HG02884 (cell line): ENCODE results near the gene TMEM18.

ENCODE experiments used
- ATAC-seq: cut with Tn5 transposase; IDR thresholded peaks from one replicate; pipeline ENCODE4 v1.9.1; 2021; ENCODE audit warnings: mild to moderate bottlenecking, moderate library complexity; ENCODE audit not compliant: unreplicated experiment

The TMEM18 gene

DNA sequence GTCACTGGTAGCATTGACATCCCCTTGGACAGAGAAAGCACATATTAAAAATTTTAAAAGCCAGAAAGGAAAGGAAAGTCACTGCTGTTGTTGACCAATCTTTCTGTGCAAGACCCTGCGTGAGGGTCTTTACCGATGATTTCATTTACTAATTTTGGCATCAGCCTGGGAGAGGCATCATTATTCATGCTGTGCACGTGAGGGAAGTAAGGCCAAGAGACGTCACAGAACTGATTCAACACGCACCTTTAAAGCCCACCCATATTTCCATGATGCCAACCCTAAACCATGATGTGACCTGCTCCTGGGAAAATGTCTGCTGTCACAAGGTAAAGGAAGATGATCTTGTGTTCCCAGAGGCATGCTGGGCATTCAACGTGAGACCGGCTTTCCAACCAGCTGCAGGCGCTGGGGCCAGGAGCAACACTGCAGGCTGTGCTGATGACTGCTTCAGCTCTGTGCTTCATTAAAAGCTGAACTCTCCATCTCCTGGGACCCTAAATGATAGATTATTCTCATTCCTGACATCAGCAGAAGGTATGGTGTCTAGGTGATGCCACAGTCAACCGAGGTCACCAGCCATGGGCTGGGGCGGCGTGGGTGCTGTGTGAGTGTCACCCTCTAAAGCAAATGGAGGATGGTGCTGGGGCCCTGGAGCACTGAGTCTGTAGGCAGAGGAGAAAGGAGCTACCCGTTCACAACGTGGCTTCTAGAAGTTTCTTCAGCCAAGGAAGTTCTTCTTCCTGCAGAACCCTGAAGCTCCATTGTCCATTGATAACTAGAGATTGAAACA lies 53.9 kb downstream of the TMEM18 start:
- ATAC-seq = no peak

DNA sequence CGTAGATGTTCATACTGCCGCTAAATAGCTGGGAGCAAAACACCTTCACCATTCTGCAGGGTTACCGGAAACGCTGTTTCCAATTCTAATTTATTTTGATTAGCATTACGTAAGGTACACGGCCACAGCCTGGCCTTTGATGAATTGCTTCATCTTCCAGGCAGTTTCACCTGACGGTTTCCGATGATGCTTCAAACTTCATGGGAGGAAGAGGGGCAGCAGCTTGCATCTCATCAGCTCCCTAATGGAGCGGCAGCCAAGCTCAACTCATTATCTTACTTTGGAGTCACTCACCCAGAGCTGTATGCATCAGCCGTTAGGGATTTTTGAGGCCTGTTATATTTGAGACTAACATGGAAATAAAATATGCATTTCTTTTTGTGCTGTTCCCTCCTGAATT lies 54.8 kb downstream of the TMEM18 start:
- ATAC-seq = no peak

DNA sequence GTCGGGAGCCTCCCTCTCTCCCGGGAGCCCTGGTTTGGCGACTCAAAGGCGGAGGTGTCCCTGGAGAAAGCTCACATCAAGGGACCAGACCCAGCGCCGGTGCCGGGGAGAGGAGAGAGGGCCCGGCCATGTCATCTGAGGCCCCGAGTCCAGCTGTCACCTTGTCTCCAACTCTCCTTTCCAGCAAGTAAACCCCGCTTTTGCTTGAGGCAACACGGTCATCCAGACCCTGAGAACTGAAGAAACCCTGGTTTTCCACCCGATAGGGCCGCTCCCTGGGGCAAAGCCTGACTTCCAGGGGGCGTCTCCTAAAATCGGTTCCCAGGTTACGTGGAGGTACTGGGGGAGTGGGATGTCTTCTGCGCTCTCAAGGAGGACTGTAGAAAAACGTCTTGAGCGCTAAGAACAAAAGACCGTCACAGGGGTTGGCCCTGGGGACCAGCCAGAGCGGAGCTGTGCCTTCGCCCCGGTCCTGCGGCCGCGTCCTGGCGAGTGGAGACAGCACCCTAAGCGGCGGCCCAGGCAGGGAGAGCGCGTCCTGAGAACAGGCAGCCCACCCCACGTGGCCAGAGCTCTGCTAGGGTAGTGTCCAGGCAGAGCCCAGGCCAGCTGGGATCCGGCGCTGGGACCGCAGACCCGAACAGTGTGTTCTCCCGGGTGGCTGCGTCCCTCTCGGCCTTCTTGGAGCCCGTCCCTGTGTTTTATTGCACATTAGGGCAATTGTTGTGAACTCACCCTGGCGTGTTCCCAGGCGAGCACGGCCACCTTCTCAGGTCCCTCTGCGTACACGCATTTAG lies 55.7 kb downstream of the TMEM18 start:
- ATAC-seq = no peak

DNA sequence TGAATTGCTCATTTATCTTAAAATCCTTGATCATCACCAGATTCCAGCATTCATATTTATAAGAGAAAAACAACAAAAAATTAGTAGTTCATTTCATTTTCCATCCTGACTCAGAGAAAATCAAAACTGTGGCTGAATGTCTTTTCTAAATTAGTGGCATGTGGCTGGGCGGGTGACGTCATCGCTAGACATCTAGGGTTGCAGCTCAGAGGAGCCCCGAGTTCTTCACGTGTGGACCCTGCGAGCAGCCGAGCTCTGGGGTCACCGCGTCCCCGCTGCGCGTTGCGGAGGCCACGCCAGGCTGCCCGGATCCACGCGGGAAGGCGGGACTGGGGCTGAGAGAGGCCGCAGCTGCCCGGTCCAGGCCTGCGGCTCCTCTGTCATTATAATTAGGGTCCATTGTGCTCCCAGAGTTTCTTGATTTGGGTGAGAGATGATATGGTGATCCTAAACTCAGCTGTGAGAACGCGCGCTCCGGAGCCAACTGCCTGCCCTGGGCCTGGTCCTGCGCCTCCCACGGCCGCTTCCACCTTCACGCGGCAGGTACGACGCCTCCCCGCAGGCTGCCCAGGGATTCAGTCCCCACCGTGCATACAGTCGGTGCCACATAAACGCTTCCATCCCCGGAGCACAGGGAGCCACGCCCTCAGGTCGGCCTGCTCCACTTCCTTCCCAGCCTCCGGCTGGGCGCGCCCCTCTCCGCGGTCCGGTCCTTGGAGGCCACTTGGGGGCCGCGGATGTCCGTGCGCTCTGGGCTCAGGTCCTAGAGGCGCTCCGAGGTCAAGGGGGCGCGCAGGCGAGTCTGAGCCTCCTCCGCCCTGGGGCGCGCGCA lies 56.5 kb downstream of the TMEM18 start:
- no peak for ATAC-seq

DNA sequence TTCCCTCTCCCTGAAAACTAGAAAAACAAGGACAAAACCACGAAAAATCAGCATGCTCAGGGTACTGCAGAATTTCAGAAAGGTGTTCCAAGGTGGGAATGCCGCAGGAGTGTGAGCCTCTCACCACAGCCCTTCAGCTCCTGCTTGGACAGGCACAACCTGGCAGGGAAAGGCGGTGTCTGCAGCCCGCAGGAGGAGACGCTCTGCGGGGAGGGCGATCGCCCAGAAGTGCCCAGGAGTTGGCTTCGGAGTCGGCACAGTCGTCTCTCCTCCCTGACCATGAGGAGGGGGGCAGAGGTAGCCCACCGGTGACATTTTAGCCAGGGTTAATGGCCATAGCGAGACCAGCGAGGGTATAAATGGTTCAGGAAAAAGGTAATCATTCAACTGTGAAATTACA lies 57.2 kb downstream of the TMEM18 start:
- ATAC-seq = no peak

DNA sequence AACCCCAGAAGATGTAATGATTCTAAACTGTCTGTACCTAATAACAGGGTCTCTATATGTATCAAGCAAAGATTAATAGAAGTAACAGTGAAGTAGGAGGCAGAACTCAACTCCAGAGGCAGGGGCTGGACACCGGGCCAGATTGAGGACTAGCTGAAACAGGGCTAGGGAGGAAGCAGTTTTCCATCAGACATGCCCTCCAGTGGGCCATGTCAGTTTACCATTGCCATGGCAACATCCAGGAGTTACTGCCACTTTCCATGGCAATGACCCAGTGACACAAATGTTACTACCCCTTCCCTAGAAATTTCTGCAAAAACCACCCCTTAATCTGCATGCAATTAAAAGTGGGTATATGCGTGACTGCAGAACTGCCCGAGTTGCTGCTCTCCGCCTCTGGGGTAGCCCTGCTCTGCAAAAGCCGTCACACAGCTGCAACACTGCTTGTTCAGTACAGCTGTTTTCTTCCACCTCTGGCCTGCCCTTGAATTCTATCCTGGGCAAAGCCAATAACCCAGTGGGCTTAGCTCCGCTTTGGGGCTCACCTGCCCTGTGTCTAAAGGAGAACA lies 58.7 kb downstream of the TMEM18 start:
- ATAC-seq = no peak

DNA sequence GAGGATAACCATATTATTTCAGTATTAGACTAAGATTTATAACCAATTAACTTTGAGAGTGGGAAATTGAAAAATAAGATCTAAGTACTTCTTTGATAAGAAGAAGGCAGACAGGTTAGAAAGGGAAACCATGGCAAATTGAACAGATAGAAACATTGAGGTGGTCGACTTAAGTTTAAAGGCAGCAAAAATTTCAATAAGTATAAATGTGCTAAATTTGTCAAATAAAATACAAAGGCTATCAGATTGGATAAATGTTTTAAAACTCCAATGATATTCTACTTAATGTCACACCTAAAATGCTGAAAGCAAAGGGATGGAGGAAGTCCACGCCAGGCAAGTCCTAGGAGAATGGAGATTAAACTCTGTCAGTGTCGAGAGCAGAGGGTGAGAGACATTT lies 59.2 kb downstream of the TMEM18 start:
- ATAC-seq = no peak
